Activated CD8-positive, alpha-beta memory T cell treated with anti-CD3 and anti-CD28 coated beads for 36 hours (primary cell): ENCODE data around the gene CDH4. TPM values are rescaled to one million over a fixed set of nuclear protein-coding genes. Genes with fewer than 3 reads are reported as not detected.
"Not testable (repeated sequence)": the region's sequence is repeated elsewhere in the genome, so short reads cannot be mapped to it uniquely, and the experiment has no call there.

Source experiments
- CTCF ChIA-PET: fragments of 350-600 bp; sonication (Branson Sonifier 250); formaldehyde crosslinking; loops from one replicate; lab custom pipeline; 2021; ENCODE audit warnings: antibody characterized with exemption; lab: Charles Lee
- POLR2A ChIA-PET: fragments of 350-600 bp; sonication (Branson Sonifier 250); formaldehyde crosslinking; loops from one replicate; lab custom pipeline; 2021; ENCODE audit warnings: antibody characterized with exemption; lab: Charles Lee
- total RNA-seq, 2 experiments: library from RNA; stranded (reverse); gene quantifications; one replicate each; pipeline ENCODE4 v1.2.3, GENCODE V29; 2021

The CDH4 gene
- total RNA-seq, 2 experiments from 2014 or later = not detected

- ChIA-PET POLR2A (no interaction called here), CTCF (no interaction called here)
These were observed 671 bp downstream of the CDH4 start for GRCh38 chr20:61252601-61253263.

GRCh38 chr20:61253264-61253639 is 1.2 kb downstream of the CDH4 start:
- CTCF ChIA-PET = no interaction called here
- POLR2A ChIA-PET = no interaction called here

GRCh38 chr20:61253640-61254511 is 1.8 kb downstream of the CDH4 start:
- CTCF ChIA-PET = no interaction called here
- POLR2A ChIA-PET = no interaction called here

DNA sequence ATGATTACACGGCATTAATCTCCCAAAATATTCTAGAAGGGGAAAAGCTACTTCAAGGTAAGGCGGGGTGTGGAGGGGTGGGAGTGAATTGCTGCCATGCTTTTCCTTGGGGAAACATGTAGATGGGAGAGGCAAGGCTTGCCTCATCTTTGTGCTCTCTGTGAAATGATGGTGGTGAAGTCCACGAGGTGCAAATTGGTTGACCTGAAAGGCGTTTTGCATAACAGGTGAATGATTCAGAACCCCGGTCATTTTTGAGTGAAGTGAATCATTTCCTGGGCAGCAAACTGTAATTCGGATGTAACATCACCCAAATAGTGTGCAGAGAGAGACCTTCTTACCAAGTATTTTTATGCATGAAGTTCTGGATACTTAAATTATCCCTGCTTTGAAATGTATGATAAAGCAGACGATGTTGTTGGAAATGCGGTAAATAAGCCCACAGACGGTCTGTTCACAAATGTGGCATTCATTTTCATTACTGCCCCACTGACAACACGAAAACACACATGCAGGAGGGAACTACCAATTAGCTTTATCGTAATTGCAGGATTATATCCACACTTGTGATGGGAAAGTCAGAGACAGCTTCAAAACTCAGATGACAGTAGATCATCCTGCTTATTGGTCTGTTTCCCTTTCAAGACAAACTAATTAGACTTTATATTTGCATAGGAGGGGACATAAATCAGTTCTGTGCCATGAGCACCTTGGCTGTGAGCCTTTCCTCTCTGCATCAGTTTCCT is 3.0 kb downstream of the CDH4 start:
- ChIA-PET POLR2A (no interaction called here), CTCF (no interaction called here)

GRCh38 chr20:61256365-61256764 is 4.3 kb downstream of the CDH4 start:
- ChIA-PET CTCF (no interaction called here), POLR2A (no interaction called here)

GRCh38 chr20:61256824-61257223 is 4.8 kb downstream of the CDH4 start:
- CTCF ChIA-PET = no interaction called here
- POLR2A ChIA-PET = no interaction called here

GRCh38 chr20:61257611-61258010 is 5.5 kb downstream of the CDH4 start:
- POLR2A ChIA-PET = no interaction called here
- CTCF ChIA-PET = no interaction called here

DNA sequence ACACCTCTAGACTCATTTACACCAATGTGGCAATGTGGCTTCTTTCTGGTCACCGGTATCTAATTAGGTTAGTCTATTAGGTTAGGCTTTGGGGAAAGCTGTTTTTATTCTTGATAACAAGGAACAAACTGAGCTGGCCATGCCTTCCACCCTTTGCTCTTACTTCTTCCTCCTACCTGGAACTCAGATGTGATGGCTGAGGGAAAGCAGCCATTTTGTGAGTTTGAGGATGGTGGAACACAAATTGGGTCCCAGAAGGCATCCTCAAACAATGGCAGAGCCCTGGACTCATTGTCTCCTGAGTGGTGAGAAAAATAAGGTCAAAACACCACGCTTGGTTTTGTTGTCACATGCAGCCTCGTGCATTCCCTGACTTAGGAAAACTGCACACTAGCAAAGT is 7.7 kb downstream of the CDH4 start:
- CTCF ChIA-PET = no interaction called here
- POLR2A ChIA-PET = no interaction called here

GRCh38 chr20:61260905-61261304 is 8.8 kb downstream of the CDH4 start:
- ChIA-PET POLR2A (no interaction called here), CTCF (no interaction called here)

- ChIA-PET CTCF (no interaction called here), POLR2A (no interaction called here)
These were observed 10.0 kb downstream of the CDH4 start for GRCh38 chr20:61262036-61262435.

GRCh38 chr20:61262514-61262913 is 10.5 kb downstream of the CDH4 start:
- POLR2A ChIA-PET = no interaction called here
- CTCF ChIA-PET = no interaction called here

- CTCF ChIA-PET = no interaction called here
- POLR2A ChIA-PET = no interaction called here
These were observed 11.1 kb downstream of the CDH4 start for GRCh38 chr20:61263084-61263695.

GRCh38 chr20:61263938-61264337 is 11.9 kb downstream of the CDH4 start:
- ChIA-PET POLR2A (no interaction called here), CTCF (no interaction called here)

DNA sequence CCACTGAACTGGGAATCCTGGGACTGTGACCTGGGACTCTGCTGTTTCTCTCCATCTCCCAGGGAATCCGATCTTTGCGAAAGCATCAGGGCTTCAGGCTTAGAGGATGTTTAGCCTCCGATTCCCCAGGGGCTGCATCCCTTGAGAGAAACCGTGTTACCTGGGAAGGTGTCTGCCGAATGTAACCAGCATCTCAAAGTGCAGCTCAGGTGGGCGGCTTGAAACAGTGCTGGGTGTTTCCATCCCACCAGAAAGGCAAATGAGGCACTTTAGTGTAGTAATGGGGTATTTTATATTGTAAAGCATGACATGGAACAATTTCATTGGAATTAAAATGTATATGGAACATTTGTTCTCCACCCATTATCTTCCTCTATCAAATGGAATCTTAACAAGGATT is 15.2 kb downstream of the CDH4 start:
- POLR2A ChIA-PET = no interaction called here
- CTCF ChIA-PET = no interaction called here

DNA sequence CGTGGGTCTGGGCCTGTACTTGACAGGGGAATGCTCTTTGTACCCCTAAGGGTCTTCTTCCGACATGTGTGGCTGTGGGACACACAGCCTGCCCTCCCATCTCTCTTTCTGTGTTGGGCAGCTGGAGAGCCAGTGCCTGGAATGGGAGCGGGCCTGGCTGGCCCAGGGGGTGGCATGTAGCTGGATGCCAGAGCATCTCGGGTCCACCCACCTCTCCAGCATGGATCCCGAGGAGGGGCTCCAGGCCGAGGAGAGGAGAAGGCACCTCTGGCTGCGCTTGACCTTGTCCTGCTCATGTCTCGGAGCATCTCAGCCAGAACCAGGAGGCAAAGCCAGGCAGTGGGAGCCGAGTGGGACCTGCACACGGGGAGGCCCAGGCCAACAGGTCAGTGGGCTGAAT is 16.0 kb downstream of the CDH4 start:
- ChIA-PET CTCF (no interaction called here), POLR2A (no interaction called here)

- POLR2A ChIA-PET = no interaction called here
- CTCF ChIA-PET = no interaction called here
These were observed 19.5 kb downstream of the CDH4 start for GRCh38 chr20:61271312-61272231.

GRCh38 chr20:61273024-61273423 is 21.0 kb downstream of the CDH4 start:
- CTCF ChIA-PET, POLR2A ChIA-PET: not testable (repeated sequence)

DNA sequence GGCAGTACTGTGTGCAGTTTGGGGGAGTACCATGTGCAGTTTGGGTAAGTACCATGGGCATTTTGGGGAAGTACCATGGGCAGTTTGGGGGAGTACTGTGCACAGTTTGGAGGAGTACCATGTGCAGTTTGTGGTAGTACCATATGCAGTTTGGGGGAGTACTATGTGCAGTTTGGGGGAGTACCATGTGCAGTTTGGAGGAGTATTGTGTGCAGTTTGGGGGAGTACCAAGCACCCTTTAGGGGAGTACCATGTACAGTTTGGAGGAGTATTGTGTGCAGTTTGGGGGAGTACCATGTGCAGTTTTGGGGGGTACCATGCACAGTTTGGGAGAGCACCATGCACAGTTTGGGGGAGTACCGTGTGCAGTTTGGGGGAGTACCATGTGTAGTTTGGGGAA is 21.6 kb downstream of the CDH4 start:
- POLR2A ChIA-PET = not testable (repeated sequence)

GRCh38 chr20:61274326-61274725 is 22.3 kb downstream of the CDH4 start:
- CTCF ChIA-PET = no interaction called here
- POLR2A ChIA-PET = no interaction called here

More for the DNA sequence above, 21.6 kb downstream of the CDH4 start:
- CTCF ChIA-PET = not testable (repeated sequence)
